ENCODE results near the gene SMC2.

Gene SMC2

DNA sequence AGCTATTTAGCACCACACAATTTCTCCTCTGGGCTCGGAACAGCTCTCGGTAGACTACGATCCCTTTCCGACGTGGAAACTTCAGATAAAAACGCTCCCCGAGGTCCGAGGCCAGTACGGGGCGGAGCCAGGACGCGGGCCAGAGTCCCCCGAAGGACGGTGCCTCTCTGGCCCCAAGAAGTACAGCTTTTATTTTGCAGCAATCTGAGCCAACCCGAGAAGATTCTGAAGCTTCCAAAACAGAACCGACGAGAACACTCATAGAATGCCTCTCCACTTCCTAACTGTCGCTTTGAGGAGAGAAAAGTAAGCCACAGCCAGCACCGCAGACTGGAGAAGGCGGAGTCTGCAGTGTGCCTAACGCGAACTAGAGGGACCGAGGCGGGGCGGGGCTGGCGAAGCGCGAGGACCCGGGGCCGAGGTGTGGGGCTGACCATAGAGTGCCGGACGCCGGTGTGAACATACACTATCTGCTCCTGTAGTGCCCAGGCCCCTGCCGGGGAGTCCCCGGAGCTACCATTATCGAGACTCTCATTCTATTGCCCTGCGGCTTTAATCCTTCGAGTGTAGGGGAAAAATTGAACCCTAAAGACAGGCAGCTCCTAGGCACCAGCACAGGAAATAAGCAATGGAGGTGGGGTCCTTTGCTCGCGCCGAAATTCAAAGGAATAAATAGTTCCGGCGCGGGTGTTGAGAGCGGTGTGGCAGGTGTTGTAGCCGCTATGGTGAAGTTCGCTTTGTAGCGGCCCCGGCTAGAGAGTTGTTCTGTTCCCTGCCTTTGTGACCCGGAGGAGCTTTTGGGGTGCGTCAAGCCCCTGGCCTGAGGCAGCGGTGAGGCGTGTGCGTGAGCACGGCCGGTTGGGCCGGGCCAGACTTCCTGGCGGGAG, at the start of gene SMC2:
Gene SMC2 (plus strand): TSS at position 663 of the 887 bp plus-strand sequence. CDS start 1,076 bp downstream, outside the sequence.
- Histone ChIP-seq H3K36me3 (ENCODE audit: control insufficient read depth in 2 of 2, insufficient read depth in 2 of 2, low read length in 2 of 2) (no peaks in the 10 kb centered on the region), H3K9me3 (ENCODE audit: control insufficient read depth in 2 of 2, low read length in 2 of 2) (no peaks in the 10 kb centered on the region), H3K27ac (ENCODE audit: low read depth in 2 of 2, low read length in 2 of 2) (peak within 1 kb of the TSS; percentile 91 to 96), H3K27me3 (ENCODE audit: control insufficient read depth in 2 of 2, insufficient read depth in 2 of 2, low read length in 2 of 2) (no peaks in the 10 kb centered on the region), H3K4me3 (ENCODE audit: low read length in 2 of 2) (peak within 1 kb of the TSS; percentile 69 to 92), H3K4me1 (ENCODE audit: control insufficient read depth in 2 of 2, insufficient read depth in 2 of 2, low read length in 2 of 2) (peaks cover 12 to 20% of the 10 kb centered on the region in 2 donors), H3K9ac (ENCODE audit: low read depth in 1 of 2, low read length in 2 of 2) (peak within 1 kb of the TSS; percentile 81 to 88)

DNA sequence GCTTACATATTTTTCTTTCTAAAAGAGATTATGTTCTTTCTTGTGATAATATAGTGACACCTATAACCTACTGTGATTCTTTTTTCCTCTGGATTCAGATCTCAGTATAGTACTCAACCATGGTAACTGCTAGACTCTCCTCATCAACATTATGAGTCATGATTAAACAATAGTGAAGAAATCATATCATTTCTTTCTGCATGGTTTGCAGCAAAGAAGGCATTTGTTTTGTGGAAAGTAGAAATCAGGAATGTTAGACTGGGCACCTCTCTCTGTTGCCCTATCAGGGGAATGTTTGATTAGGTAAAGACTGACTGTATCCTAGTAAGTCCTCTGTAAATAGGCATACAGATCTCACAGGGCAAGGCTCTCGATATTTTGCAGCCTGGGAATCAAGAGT, 25.6 kb upstream of the SMC2 start:
- H3K27me3 ChIP-seq (ENCODE audit: control insufficient read depth in 2 of 2, insufficient read depth in 2 of 2, low read length in 2 of 2): no peaks in the 10 kb centered on the region
- H3K9ac ChIP-seq (ENCODE audit: low read depth in 1 of 2, low read length in 2 of 2): no peak overlapping the region
- no peak overlapping the region for H3K27ac ChIP-seq (ENCODE audit: low read depth in 2 of 2, low read length in 2 of 2)
- no peak overlapping the region for H3K4me3 ChIP-seq (ENCODE audit: low read length in 2 of 2)
- no peaks in the 10 kb centered on the region for H3K36me3 ChIP-seq (ENCODE audit: control insufficient read depth in 2 of 2, insufficient read depth in 2 of 2, low read length in 2 of 2)
- no peaks in the 10 kb centered on the region for H3K4me1 ChIP-seq (ENCODE audit: control insufficient read depth in 2 of 2, insufficient read depth in 2 of 2, low read length in 2 of 2)
- no peaks in the 10 kb centered on the region for H3K9me3 ChIP-seq (ENCODE audit: control insufficient read depth in 2 of 2, low read length in 2 of 2)

DNA sequence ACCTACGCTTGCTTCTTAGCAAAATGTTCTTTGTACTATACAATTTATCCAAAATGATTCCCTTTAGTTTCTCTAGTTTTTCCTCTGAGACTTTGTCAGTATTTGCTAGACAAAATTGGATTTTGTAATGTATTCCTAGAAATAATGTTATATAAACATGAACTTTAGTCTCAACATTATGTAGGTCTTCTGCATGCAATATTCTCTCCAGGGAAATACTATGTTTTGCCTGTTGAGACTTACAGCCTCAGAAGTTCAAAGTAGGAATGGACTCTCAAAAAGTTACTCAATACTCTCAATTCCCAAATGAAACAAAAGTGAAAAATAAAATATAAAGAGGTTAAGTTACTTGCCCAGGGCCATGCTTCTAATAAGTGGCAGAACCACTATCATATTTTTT, 24.8 kb upstream of the SMC2 start:
- H3K27ac ChIP-seq (ENCODE audit: low read depth in 2 of 2, low read length in 2 of 2): no peak overlapping the region
- H3K9me3 ChIP-seq (ENCODE audit: control insufficient read depth in 2 of 2, low read length in 2 of 2): no peaks in the 10 kb centered on the region
- H3K27me3 ChIP-seq (ENCODE audit: control insufficient read depth in 2 of 2, insufficient read depth in 2 of 2, low read length in 2 of 2): no peaks in the 10 kb centered on the region
- no peak overlapping the region for H3K4me3 ChIP-seq (ENCODE audit: low read length in 2 of 2)
- H3K4me1 ChIP-seq (ENCODE audit: control insufficient read depth in 2 of 2, insufficient read depth in 2 of 2, low read length in 2 of 2): no peaks in the 10 kb centered on the region
- H3K9ac ChIP-seq (ENCODE audit: low read depth in 1 of 2, low read length in 2 of 2): no peak overlapping the region
- no peaks in the 10 kb centered on the region for H3K36me3 ChIP-seq (ENCODE audit: control insufficient read depth in 2 of 2, insufficient read depth in 2 of 2, low read length in 2 of 2)

DNA sequence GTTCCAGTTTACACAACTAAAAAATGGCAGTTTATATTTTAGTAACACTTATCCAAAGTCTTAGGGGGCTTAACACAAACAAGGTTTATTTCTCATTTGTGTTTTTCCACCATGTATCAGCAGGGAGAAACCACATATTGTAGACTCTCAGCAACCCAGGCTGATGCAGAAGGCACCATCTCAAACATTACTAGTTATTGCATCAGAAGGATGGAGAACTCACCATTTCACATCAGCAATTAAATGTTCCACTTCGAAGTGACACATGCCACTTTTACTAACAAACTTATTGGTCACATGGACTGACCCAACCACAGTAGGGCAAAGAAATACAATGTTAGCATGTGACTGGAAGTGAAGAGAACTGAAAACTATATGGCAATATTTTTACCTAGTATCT, 22.5 kb upstream of the SMC2 start:
- Histone ChIP-seq H3K9me3 (ENCODE audit: control insufficient read depth in 2 of 2, low read length in 2 of 2) (no peaks in the 10 kb centered on the region), H3K36me3 (ENCODE audit: control insufficient read depth in 2 of 2, insufficient read depth in 2 of 2, low read length in 2 of 2) (no peaks in the 10 kb centered on the region), H3K4me3 (ENCODE audit: low read length in 2 of 2) (no peak overlapping the region), H3K9ac (ENCODE audit: low read depth in 1 of 2, low read length in 2 of 2) (no peak overlapping the region), H3K27ac (ENCODE audit: low read depth in 2 of 2, low read length in 2 of 2) (no peak overlapping the region), H3K27me3 (ENCODE audit: control insufficient read depth in 2 of 2, insufficient read depth in 2 of 2, low read length in 2 of 2) (no peaks in the 10 kb centered on the region), H3K4me1 (ENCODE audit: control insufficient read depth in 2 of 2, insufficient read depth in 2 of 2, low read length in 2 of 2) (no peaks in the 10 kb centered on the region)

DNA sequence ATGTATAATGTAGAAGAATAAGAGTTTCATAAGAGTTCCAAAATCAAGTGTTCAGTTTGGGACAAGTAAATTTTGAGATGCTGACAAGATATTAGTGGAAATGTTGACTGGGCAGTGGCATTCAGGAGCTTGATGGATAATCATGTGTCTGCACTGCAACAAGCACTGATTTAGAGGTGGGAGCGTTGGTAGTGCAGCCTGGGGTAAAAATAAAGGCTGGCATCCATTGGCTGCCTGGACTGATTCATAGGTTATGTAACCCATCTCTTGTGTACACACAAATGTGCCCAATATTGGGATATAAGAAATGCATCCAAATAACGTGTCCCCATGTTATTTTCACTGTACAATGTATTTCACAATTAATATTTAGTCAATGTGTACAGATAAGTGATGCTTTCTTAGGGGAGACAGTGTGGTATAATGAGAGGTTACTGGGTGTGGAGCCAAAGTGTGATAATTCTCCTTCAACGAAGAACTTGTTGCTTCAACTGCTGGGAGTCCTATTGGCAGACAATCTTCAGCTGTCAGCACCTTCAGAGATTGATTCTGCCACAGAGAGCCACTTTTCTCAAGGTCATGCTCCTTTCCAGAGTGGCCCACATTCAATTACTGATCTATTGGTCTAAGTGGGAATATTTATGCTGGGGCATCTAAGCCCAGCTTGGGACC, 20.9 kb upstream of the SMC2 start:
- Histone ChIP-seq H3K27me3 (ENCODE audit: control insufficient read depth in 2 of 2, insufficient read depth in 2 of 2, low read length in 2 of 2) (no peaks in the 10 kb centered on the region), H3K36me3 (ENCODE audit: control insufficient read depth in 2 of 2, insufficient read depth in 2 of 2, low read length in 2 of 2) (no peaks in the 10 kb centered on the region), H3K9ac (ENCODE audit: low read depth in 1 of 2, low read length in 2 of 2) (no peak overlapping the region), H3K4me3 (ENCODE audit: low read length in 2 of 2) (no peak overlapping the region), H3K4me1 (ENCODE audit: control insufficient read depth in 2 of 2, insufficient read depth in 2 of 2, low read length in 2 of 2) (no peaks in the 10 kb centered on the region), H3K9me3 (ENCODE audit: control insufficient read depth in 2 of 2, low read length in 2 of 2) (no peaks in the 10 kb centered on the region), H3K27ac (ENCODE audit: low read depth in 2 of 2, low read length in 2 of 2) (no peak overlapping the region)

DNA sequence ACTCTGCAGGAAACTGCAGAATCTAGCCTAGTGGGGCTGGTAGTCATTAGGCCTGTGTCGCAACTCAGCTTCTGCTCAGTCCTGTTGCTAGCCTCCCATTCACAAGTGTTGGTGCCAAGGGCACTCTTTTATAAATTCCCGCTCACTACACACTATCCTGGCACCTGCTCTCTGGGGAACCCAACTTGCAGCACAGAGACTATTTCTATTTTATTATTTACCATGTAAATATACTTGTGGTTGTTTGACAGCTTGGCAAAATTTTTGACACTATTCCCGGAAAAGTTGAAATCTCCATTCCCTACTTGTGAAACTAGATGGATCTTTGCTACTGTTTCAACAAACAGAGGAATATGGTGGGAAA, 20.4 kb upstream of the SMC2 start:
- Histone ChIP-seq H3K4me3 (ENCODE audit: low read length in 2 of 2) (no peak overlapping the region), H3K36me3 (ENCODE audit: control insufficient read depth in 2 of 2, insufficient read depth in 2 of 2, low read length in 2 of 2) (no peaks in the 10 kb centered on the region), H3K9me3 (ENCODE audit: control insufficient read depth in 2 of 2, low read length in 2 of 2) (no peaks in the 10 kb centered on the region), H3K27ac (ENCODE audit: low read depth in 2 of 2, low read length in 2 of 2) (no peak overlapping the region), H3K27me3 (ENCODE audit: control insufficient read depth in 2 of 2, insufficient read depth in 2 of 2, low read length in 2 of 2) (no peaks in the 10 kb centered on the region), H3K9ac (ENCODE audit: low read depth in 1 of 2, low read length in 2 of 2) (no peak overlapping the region), H3K4me1 (ENCODE audit: control insufficient read depth in 2 of 2, insufficient read depth in 2 of 2, low read length in 2 of 2) (no peaks in the 10 kb centered on the region)

DNA sequence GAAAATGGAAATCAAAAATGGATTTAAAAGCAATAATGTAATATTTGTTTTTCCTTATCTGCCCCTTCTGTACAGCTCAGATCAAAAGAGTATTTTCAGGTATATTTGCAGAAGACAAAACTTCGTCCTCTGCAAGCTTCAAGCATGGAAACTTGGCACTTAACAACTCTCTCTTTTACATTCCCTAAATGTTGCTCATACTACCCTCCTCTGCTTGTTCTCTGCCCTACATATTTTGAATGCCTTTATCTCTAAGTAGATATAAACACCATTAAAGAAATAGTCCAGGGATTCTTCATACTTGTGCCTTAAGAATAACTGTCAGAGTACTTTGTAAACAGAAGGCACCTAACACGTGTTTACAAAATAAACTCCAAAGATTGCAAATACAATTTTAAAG, 19.2 kb upstream of the SMC2 start:
- H3K9me3 ChIP-seq (ENCODE audit: control insufficient read depth in 2 of 2, low read length in 2 of 2): no peaks in the 10 kb centered on the region
- no peak overlapping the region for H3K9ac ChIP-seq (ENCODE audit: low read depth in 1 of 2, low read length in 2 of 2)
- H3K4me3 ChIP-seq (ENCODE audit: low read length in 2 of 2): no peak overlapping the region
- H3K27ac ChIP-seq (ENCODE audit: low read depth in 2 of 2, low read length in 2 of 2): no peak overlapping the region
- no peaks in the 10 kb centered on the region for H3K27me3 ChIP-seq (ENCODE audit: control insufficient read depth in 2 of 2, insufficient read depth in 2 of 2, low read length in 2 of 2)
- H3K4me1 ChIP-seq (ENCODE audit: control insufficient read depth in 2 of 2, insufficient read depth in 2 of 2, low read length in 2 of 2): no peaks in the 10 kb centered on the region
- no peaks in the 10 kb centered on the region for H3K36me3 ChIP-seq (ENCODE audit: control insufficient read depth in 2 of 2, insufficient read depth in 2 of 2, low read length in 2 of 2)

DNA sequence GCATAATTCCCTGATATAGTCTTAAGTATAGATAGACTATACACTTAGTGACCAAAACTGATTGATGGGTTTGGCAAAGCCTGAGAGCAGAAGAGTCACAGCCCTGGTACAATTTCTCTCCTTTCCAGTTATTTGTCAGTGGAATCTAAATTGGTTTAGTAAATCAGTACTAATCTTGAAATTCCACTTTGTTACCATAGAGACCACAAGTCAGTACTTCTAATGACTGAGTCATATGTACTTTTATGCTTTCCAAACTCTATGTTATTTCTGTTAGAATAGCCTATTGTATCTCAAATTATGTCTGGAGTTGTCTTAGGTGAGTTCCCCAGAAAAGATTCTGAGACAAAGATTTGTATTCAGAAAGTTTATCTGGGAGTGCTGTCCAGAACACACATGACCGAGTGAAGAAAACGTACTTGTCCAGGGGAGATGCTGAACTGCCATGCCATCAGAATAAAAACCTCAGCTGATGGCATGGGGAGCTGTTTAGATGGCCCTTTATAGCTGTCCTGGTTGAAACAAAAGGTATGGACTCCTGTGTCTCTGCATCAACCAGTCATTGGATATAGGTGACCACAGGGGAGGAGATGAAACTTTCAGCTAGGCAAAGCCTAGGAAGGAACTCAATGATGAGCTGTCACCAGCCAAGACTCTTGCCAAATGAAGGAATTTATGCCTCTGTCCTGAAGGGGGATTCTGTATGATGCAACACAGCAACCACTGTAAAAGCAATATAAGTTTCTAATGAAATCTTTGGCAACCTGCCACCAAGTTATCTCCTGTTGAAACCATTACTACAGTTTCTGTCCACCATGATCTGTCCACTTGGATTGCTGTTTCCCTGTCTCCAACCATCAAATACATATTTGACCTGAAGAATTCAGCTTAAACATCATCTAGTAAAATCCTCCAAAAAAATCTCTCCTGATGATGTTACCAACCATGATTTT, 18.0 kb upstream of the SMC2 start:
- H3K27ac ChIP-seq (ENCODE audit: low read depth in 2 of 2, low read length in 2 of 2): no peak overlapping the region
- H3K27me3 ChIP-seq (ENCODE audit: control insufficient read depth in 2 of 2, insufficient read depth in 2 of 2, low read length in 2 of 2): no peaks in the 10 kb centered on the region
- no peaks in the 10 kb centered on the region for H3K9me3 ChIP-seq (ENCODE audit: control insufficient read depth in 2 of 2, low read length in 2 of 2)
- H3K4me1 ChIP-seq (ENCODE audit: control insufficient read depth in 2 of 2, insufficient read depth in 2 of 2, low read length in 2 of 2): no peaks in the 10 kb centered on the region
- no peaks in the 10 kb centered on the region for H3K36me3 ChIP-seq (ENCODE audit: control insufficient read depth in 2 of 2, insufficient read depth in 2 of 2, low read length in 2 of 2)
- no peak overlapping the region for H3K4me3 ChIP-seq (ENCODE audit: low read length in 2 of 2)
- H3K9ac ChIP-seq (ENCODE audit: low read depth in 1 of 2, low read length in 2 of 2): no peak overlapping the region

DNA sequence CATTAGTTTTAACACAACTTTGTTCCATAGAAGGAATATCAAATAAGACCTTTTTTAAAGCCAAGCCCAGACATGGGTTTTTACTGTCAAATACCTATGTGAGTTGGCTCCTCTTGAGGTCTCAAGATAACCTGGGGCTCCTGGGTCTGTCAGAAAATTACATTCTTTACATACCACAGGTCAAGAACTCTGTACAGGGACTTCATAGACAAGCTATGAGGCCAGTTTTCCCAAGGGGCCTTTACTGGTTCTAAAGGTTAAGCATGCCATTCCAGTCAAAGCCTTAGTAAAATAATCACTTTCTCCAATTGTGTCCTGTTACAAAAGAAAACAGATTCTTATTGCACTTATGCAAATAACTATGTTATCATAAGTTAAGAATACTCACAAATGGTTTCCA, 15.5 kb upstream of the SMC2 start:
- Histone ChIP-seq H3K36me3 (ENCODE audit: control insufficient read depth in 2 of 2, insufficient read depth in 2 of 2, low read length in 2 of 2) (no peaks in the 10 kb centered on the region), H3K4me1 (ENCODE audit: control insufficient read depth in 2 of 2, insufficient read depth in 2 of 2, low read length in 2 of 2) (no peaks in the 10 kb centered on the region), H3K4me3 (ENCODE audit: low read length in 2 of 2) (no peak overlapping the region), H3K9ac (ENCODE audit: low read depth in 1 of 2, low read length in 2 of 2) (no peak overlapping the region), H3K27me3 (ENCODE audit: control insufficient read depth in 2 of 2, insufficient read depth in 2 of 2, low read length in 2 of 2) (no peaks in the 10 kb centered on the region), H3K9me3 (ENCODE audit: control insufficient read depth in 2 of 2, low read length in 2 of 2) (no peaks in the 10 kb centered on the region), H3K27ac (ENCODE audit: low read depth in 2 of 2, low read length in 2 of 2) (no peak overlapping the region)

DNA sequence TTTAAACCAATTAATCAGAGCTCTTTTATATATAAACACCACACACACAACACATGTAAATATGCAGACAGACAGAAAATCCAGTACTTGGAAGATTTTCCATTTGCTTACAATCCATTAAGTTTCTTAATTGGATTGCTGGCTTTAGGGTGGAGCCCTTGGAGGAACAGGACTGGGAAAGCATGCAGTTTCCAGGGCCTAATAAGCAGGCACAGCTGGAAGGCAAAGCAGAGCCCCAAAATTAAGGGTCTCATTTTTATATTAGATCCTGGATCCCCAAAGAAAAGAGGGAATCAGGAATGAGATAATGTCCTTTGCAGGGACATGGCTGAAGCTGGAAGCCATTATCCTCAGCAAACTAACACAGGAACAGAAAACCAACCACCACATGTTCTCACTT, 13.1 kb upstream of the SMC2 start:
- H3K27ac ChIP-seq (ENCODE audit: low read depth in 2 of 2, low read length in 2 of 2): no peak overlapping the region
- no peaks in the 10 kb centered on the region for H3K36me3 ChIP-seq (ENCODE audit: control insufficient read depth in 2 of 2, insufficient read depth in 2 of 2, low read length in 2 of 2)
- H3K9me3 ChIP-seq (ENCODE audit: control insufficient read depth in 2 of 2, low read length in 2 of 2): no peaks in the 10 kb centered on the region
- H3K4me3 ChIP-seq (ENCODE audit: low read length in 2 of 2): no peak overlapping the region
- no peaks in the 10 kb centered on the region for H3K27me3 ChIP-seq (ENCODE audit: control insufficient read depth in 2 of 2, insufficient read depth in 2 of 2, low read length in 2 of 2)
- no peaks in the 10 kb centered on the region for H3K4me1 ChIP-seq (ENCODE audit: control insufficient read depth in 2 of 2, insufficient read depth in 2 of 2, low read length in 2 of 2)
- H3K9ac ChIP-seq (ENCODE audit: low read depth in 1 of 2, low read length in 2 of 2): no peak overlapping the region
